ENCODE data around the gene SUGCT. TPM values are rescaled to one million over a fixed set of nuclear protein-coding genes. Genes with fewer than 3 reads are reported as not detected.
A peak's percentile ranks its signal among the peaks of the same experiment; 100 is the strongest.

The SUGCT gene
- total and polyA plus RNA-seq, 8 donors, result 2.0 to 4.2 (median 2.9) TPM

GRCh38 chr7:40221836-40222235, 87.0 kb downstream of the SUGCT start:
- DNase-seq, result no peak
- intact Hi-C loops (cut with DNase I), result no loop called here
- H3K27ac ChIP-seq, result no peak overlapping the region
- no peak for TF ChIP-seq CTCF (IDR thresholded peaks at IDR 0.05)
- H3K4me3 ChIP-seq, result no peak overlapping the region
- no peaks in the 10 kb centered on the region for H3K4me1 ChIP-seq
- H3K9me3 ChIP-seq, result peaks cover 0 to 7% of the 10 kb centered on the region in 2 donors
- H3K27me3 ChIP-seq, result no peaks in the 10 kb centered on the region
- ATAC-seq, result peak; percentile 37
- H3K36me3 ChIP-seq, result no peaks in the 10 kb centered on the region

- DNase-seq (no peak), ATAC-seq (no peak)
- Histone ChIP-seq H3K36me3 (no peaks in the 10 kb centered on the region), H3K9me3 (peaks cover 0 to 3% of the 10 kb centered on the region in 2 donors), H3K4me3 (no peak overlapping the region), H3K27me3 (no peaks in the 10 kb centered on the region), H3K4me1 (no peaks in the 10 kb centered on the region), H3K27ac (no peak overlapping the region)
- no peak for TF ChIP-seq CTCF (IDR thresholded peaks at IDR 0.05)
- intact Hi-C loops (cut with DNase I), result no loop called here
Measured at GRCh38 chr7:40223451-40224127, 88.8 kb downstream of the SUGCT start.

- Histone ChIP-seq H3K4me1 (no peaks in the 10 kb centered on the region), H3K4me3 (no peak overlapping the region), H3K27me3 (no peaks in the 10 kb centered on the region), H3K9me3 (no peaks in the 10 kb centered on the region), H3K36me3 (no peaks in the 10 kb centered on the region), H3K27ac (no peak overlapping the region)
- ATAC-seq (no peak), DNase-seq (no peak)
- intact Hi-C loops (cut with DNase I), result no loop called here
- no peak for TF ChIP-seq CTCF (IDR thresholded peaks at IDR 0.05)
Measured at GRCh38 chr7:40230101-40230500, 95.3 kb downstream of the SUGCT start.

GRCh38 chr7:40231796-40232195, 97.0 kb downstream of the SUGCT start:
- Histone ChIP-seq H3K27ac (no peak overlapping the region), H3K4me3 (no peak overlapping the region), H3K9me3 (no peaks in the 10 kb centered on the region), H3K27me3 (no peaks in the 10 kb centered on the region), H3K36me3 (no peaks in the 10 kb centered on the region), H3K4me1 (no peaks in the 10 kb centered on the region)
- intact Hi-C loops (cut with DNase I), result no loop called here
- no peak for DNase-seq
- ATAC-seq, result no peak
- no peak for TF ChIP-seq CTCF (IDR thresholded peaks at IDR 0.05)

- peak in 2 of 4 donors; percentile 18 to 56 for DNase-seq
- no peaks in the 10 kb centered on the region for H3K9me3 ChIP-seq
- no peak overlapping the region for H3K4me3 ChIP-seq
- intact Hi-C loops (cut with DNase I), result no loop called here
- no peaks in the 10 kb centered on the region for H3K4me1 ChIP-seq
- H3K36me3 ChIP-seq, result no peaks in the 10 kb centered on the region
- no peak overlapping the region for H3K27ac ChIP-seq
- ATAC-seq, result peak; percentile 41
- TF ChIP-seq CTCF (IDR thresholded peaks at IDR 0.05), result peak in 1 of 2 donors; percentile 39
- H3K27me3 ChIP-seq, result no peaks in the 10 kb centered on the region
Measured at GRCh38 chr7:40232242-40232893, 97.6 kb downstream of the SUGCT start.

All from left lung (tissue), 10 donors.